HG02943 (cell line): ENCODE results near the gene CNNM4.
"Not testable (repeated sequence)": the region's sequence is repeated elsewhere in the genome, so short reads cannot be mapped to it uniquely, and the experiment has no call there.

Experiments
- ATAC-seq: cut with Tn5 transposase; IDR thresholded peaks from one replicate; pipeline ENCODE4 v1.9.1; 2021; ENCODE audit warnings: mild to moderate bottlenecking, low read depth, moderate library complexity; ENCODE audit not compliant: unreplicated experiment

Gene CNNM4

DNA sequence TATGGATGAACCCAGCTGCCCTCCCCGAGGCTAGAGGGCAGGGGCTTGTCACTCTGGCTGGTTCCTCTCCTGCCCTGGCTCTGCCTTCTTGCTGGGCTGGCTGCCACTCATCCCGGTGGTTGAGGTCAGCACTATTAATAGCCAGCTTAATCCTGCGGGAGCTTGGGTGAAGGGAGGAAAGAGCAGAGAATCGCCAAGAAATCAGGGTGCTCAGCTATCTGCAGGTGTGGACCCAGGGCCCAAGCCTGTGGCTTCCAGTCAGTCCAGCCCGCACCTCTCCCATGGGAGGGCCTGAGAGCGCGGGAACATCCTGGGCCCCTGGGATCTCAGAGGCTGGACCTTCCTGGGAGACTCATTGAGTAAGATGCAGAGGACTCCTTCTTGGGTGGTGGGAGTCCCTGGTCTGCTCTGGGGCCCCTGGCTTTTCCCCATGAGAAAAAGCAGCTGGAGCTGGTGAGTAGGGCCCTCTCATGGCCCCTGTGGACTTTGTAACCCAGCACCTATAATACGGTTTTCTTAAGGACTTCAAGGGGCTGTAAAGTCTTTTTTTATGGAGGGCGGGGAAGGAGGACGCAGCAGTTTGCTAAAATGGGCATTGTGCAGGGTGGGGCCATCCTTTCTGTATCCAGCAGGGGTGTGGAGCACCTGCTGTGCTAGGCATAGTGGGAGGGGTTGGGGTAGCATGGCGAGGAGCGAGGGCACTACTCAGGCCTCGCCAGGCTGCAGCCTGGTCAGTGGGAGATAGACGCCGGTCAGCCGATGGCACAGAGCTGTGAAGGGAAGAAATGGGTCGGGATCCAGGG is 27.9 kb downstream of the CNNM4 start:
- ATAC-seq: no peak

DNA sequence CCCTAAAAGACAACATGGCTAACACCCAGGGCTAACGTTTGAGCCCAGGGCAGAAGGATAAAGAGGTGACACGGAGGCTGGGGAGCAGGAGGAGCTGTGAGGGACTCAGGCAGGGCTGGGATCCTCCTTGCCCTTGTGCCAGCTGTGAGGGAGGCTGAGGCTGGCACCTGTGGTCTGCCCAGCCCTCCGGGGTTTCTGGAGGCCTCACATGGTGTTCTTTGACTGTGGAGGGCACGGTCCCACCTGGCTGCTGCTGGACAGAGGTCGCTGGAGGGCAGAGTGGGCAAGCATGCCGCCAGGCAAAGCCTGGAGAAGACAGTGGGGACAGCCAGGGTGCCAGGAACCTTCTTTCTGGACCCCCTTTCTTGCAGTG is 28.5 kb downstream of the CNNM4 start:
- ATAC-seq: no peak

DNA sequence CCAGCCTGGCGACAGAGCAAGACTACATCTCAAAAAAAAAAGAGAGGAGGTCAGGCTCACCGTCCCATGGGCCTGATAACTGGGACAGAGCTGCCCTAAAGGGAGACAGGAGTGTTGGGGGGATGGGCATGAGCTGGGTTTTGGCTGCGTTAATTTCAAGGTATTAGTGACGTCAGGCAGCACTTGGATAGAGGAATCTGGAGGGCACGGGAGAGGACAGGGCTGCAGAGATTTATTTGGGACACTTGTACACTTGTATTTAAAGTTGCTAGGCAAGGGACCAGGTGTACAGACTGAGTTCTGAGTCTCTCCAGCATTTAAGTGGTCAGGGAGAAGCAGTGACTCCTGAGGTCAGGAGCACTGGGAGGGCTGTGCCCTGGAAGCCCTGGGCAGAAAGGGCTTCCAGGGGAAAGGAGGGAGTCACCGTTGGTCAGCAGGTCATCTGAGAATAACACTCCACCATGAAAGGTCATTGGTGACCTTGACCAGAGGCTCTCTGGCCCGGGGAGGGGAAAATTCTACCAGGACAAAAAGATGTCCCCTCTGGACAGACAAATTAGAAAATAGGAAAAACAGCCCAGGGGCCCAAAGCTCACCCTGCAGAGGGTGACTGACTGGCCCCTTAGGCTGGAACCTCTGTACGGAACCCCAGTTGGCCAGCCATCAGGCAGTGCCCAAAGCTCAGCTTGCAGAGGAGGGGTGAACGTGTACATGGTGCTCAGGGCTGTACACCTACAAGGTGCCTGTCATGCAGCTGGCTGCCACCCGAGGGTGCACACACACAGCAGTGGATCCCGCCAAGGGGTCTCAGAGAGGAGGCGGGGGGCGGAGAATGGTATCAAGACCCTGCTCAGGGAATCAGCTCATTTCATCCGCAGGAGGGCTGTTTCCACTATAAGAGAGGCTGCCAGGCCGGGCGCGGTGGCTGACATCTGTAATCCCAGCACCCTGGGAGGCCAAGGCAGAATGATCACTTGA is 32.4 kb downstream of the CNNM4 start:
- ATAC-seq: no peak

DNA sequence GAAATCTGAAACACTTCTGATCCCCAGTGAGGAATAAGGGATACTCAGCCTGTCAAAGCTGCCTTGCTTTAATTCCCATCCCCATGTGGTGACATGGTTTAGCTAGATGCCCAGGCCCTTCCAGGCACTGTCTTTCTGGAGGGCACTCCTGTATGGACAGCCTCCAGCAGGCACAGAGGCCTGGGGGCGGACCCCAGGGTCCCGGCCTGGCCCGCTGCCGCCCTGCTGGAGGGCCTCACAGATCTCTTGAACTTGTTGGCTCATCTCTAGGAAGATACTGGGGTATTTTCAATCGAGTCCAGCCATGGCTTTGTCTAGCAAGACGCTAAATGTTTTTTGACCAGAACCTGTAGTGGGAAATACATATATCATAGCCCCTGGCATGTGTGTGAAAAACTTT is 34.4 kb downstream of the CNNM4 start:
- ATAC-seq: no peak

DNA sequence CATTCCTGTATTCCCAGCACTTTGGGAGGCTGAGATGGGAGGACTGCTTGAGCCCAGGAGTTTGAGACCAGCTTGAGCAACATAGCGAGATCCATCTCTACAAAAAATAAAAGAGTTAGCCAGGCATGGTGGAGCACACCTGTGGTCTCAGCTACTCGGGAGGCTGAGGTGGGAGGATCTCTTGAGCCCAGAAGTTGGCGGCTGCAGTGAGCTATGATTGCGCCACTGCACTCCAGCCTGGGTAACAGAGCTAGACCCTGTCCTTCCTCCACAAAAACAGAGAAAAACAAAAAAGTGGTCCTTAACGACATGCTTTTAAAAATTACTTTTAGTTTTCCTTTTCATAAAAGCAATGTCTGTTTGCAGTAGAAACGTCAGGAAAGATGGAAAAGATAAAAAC is 35.8 kb downstream of the CNNM4 start:
- ATAC-seq: not testable (repeated sequence)

DNA sequence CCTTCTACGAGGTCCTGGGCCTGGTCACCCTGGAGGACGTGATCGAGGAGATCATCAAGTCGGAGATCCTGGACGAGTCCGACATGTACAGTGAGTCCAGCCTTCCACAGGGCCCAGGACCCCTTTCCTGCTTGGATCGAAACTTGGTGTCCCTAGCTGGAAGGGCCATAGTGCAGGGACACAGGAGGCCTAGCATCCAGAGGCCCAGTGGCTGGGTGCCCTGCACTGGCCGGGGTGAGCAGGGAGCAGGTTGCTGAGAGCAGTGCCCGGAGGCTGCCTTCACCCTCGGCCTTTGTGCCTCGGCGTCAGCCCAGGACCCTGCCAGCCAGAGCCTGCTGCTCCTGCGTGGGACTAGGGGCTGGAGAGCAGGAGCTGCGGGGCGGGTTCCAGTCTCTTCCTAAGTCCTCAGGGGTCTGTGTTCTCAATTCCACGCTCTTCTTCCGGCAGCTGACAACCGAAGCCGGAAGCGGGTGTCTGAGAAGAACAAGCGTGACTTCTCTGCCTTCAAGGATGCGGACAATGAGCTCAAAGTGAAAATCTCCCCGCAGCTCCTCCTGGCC is 36.4 kb downstream of the CNNM4 start:
- no peak for ATAC-seq

DNA sequence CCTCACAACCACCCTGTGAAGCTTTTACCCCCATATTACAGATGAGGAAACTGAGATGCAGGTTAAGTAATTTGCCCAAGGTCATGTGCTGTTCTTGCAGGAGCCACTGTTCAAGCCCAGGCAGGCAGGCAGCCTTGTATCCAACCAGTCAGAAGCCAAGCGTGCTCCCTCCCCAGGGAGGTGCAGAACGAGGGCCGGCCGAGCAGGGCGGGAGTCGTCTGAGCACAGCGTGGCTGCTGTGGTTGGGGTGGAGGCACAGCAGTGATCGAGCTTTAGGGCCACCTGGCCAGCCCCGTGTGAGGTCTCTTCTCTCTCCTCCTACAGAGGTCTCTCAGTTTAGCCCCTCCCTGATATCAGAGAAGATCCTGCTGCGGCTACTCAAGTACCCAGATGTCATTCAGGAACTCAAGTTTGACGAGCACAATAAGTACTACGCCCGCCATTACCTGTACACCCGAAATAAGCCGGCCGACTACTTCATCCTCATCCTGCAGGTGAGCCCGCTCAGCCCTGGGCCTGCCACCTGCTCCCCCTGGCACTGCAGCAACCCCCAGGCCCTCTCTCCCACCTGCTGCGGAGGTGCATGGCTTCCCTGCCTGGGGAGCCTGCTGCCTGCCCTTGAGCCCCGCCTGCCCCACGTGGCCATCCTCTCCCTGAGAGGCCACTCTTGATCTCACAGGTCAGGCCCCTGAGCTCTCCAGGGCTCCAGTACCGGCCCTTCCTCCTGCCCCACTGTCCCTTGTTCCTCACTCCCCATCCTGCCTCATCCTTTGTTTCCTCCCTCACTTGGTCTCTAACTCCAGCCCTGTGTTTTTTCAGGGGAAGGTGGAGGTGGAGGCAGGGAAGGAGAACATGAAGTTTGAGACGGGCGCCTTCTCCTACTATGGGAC is 38.3 kb downstream of the CNNM4 start:
- no peak for ATAC-seq

DNA sequence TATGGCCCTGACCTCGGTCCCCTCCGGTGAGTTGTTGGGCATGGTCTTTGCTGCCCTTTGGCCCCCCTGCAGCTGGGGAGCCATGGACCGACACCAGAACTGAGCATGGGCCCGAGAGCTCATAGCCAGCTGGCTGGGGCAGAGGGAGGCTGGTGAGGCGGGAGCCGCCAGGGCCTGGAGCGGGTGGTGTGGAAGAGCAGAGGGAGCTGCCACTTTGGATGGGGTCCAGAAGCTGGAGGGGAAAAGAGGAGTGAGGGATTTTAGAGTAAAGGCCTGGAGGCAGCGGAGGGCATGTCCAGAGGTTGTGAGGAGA is 38.9 kb downstream of the CNNM4 start:
- ATAC-seq: no peak

DNA sequence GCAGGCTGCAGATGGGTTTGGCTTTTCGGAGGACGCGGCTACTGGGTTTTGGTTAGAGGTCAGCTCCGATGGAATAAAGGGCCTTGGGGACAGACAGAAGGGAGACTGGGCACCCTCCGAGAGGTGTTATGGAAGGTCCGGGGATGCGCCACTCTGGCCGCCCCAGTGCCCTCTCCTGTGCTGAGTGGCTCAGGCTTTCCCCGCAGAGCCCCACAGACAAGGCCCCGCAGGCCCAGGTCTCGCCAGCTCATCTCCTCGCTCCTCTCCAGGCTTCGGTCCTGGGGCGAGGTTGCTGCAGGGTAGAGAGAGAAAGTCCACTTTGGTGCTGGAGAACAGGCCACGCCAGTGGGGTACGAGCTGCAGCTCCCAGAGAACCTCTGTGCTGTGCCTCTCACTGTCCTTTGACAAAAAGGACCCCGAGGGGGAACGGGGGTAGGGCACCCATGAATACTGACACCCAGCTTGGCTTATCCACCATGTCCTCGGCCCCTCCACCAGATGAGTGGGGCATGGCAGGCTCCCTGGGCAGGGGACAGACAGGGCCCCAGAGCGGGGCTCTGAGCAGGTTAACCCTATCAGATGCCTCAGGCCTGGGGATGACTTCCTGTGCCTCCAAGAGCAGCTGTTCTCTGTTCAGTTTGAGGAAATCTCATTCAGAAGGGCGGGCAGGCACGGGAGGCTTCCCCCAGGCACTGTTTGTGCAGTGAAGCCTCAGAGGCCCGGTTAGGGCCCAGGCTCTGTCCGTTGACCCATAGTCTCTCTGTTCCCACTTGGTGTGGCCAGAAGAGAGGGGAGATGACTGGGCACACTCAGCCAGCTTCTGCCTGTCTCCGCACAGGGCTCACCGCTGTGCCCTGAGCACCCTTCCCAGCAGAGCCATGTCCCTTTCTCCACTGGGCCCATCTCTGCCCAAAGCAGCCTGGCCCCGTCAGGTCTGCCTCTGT is 39.6 kb downstream of the CNNM4 start:
- ATAC-seq: peak; percentile 10

DNA sequence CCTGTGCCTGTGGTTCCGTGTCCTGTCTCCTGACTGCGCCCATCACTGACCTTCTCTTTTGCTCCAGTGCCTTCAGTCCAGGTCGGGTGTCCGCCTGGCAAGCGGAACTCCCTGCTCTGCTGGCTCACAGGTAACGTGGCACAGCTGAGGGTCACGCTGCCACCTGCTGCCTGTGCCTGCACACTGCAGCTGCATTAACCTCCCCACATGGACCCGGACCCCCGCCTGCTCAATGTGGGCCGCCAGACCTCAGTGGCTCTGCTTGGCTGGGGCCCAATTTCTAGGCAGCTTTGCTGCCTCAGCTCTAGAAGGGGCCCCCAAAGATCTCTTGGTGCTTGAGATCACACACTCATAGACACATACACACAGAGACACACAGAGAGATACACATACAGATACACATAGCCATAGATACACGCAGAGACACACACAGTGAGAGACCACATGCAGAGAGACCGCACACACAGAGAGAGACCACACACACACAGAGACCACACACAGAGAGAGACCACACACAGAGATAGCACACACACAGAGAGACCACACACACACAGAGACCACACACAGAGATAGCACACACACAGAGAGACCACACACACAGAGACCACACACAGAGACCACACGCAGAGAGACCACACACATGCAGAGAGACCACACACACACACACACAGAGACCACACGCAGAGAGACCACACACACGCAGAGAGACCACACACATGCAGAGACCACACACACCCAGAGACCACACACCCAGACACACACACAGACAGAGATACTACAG is 40.5 kb downstream of the CNNM4 start:
- peak; percentile 91 for ATAC-seq

DNA sequence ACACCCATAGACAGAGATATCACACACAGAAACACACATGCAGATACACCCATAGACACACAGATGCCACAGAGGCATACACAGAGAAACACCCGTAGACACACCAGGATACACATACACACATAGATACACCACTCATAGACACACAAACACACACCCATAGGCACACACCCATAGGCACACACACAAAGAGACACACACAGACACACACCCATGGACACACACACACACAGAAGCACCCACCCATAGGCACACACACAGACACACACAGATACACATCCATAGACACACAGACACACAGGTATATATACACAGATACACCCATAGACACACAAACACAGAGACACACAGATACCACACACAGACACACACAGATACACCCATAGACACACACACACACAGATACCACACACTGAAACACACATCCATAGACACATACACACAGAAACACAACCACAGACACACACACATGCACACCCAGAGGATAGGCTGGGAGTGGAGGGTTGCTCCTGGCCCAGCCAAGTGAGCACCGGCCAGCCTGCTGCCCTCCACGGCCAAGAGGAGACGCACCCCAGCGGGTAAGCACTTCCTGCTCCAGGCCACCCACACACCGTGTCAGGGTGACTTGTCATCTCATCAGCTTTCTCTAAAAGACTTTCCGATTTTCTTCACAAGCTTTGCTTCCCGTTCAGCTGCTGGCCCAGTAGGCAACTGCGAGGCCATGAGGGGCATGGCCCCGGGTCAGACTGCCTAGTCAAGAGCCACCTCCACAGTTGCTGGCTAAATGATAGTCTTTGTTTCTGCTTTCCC is 41.3 kb downstream of the CNNM4 start:
- ATAC-seq: no peak

DNA sequence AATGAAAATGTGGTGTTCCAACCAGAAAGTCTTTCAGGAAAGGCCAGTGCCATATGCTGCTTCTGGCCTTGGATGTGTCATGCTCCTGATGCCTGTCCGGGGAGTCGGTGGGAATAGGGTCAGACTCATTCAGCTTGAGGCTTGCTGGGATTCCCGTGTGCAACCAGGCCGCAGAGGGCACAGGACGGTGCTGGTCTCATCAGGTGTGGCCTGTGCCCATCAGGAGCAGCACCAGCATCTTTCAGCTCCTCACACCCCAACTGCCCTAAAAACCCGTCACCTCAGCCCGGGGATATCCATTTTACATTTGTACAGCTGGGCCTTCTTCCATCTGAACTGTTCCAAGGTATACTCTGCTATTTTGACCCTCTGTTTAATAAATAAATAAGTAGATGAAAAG is 42.0 kb downstream of the CNNM4 start:
- ATAC-seq: no peak

DNA sequence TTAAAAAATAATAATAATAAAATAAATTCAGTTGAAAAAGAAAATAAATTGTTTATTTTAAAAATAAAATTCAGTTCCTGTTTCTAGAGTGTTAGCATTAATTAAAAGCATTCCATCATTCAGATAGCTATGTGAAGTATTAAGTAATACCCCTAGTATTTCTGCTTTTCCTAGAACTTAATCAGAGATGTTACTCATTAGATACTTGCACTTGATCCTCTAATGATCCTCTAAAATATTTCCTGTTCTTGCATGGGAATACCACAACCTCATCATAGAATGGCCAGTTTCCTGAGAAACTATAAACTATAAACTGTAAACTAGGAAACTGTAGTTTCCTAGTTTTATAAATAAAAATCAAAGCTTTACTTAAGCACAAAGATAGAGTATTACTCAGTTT is 44.3 kb downstream of the CNNM4 start:
- no peak for ATAC-seq

DNA sequence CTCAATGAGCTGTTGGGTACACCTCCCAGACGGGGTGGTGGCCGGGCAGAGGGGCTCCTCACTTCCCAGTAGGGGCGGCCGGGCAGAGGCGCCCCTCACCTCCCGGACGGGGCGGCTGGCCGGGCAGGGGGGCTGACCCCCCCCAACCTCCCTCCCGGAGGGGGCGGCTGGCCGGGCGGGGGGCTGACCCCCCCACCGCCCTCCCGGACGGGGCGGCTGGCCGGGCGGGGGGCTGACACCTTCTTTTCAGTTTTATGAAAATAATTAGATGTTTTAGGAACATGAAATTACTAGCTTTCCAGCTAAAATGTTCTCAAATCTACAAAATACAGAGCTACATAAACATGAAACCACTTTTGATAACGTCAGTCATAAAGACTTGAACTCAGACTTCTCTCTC is 45.2 kb downstream of the CNNM4 start:
- ATAC-seq: not testable (repeated sequence)

DNA sequence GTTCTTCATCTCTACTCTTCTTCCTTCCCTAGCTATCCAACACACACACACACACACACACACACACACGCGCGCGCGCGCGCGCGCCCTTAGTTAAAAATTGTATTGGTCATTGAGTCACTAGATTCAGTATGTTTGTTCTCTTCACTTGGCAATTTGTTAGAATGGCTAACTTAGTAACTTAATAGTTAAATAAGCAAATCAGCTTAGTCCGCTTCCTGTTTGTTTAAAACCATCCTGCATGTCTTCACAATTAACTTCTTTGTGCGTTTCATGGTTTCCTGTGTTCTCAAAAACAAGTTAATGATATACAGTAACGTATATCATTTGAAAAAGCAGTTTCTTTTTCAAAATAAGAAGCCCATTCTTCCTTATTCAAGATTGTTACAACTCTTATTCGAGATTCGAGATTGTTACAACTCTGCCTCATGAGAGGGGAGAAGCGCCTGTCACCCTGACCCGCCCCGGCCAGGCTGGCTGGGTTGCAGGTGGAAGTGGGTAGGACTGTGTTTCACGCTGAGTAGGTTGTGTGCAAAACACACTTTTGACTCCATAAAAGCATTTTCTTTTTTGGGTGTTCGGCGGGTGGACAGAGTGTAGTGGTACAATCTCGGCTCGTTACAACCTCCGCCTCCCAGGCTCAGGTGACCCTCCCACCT is 45.9 kb downstream of the CNNM4 start:
- ATAC-seq: peak; percentile 73

DNA sequence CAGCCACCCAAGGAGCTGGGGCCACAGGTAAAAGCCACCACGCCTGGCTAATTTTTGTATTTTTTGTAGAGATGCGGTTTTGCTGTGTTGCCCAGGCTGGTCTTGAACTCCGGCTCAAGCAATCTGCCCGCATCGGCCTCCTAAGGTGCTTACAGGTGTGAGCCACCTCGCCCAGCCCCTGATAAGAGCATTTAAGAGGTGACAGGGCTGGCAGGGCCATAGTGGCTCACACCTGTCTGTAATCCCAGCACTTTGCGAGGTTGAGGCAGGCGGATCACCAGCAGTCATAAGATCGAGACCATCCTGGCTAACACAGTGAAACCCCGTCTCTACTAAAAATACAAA is 46.4 kb downstream of the CNNM4 start:
- no peak for ATAC-seq

DNA sequence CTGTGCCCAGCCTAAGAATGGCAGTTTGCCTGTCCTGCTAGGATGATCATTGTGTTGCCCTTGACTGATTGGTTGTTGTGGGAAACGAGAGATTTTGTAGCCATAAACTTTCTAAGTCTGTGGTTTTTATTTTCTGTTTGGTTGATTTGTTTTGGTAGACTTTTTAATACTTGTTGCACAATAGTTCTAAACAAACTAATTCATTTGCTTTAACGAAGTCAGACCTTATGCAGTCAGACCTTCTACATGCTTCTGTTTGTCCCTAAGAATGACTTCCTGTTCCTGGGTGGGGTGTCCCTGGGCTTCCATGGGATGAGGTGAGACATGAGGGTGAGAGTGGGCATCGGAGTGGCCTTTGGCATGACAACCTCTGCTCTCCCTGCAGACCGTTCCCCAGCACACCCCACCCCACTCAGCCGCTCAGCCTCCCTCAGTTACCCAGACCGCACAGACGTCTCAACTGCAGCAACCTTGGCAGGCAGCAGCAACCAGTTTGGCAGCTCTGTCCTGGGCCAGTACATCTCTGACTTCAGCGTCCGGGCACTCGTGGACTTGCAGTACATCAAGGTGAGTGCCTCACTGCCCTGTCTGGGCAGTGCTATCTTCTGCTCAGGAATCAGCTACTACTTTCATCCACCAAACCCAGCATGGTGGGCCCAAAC is 47.6 kb downstream of the CNNM4 start:
- no peak for ATAC-seq
